Measurements from ENCODE around the gene SERTAD1. TPM values are rescaled to one million over a fixed set of nuclear protein-coding genes. Genes with fewer than 3 reads are reported as not detected.

SERTAD1 gene, protein sequence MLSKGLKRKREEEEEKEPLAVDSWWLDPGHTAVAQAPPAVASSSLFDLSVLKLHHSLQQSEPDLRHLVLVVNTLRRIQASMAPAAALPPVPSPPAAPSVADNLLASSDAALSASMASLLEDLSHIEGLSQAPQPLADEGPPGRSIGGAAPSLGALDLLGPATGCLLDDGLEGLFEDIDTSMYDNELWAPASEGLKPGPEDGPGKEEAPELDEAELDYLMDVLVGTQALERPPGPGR
- 22.6 to 39.9 TPM (median 30.9 TPM) in 5 replicates for total RNA-seq (2022; extraction: Qiagen RNA extraction)

DNA sequence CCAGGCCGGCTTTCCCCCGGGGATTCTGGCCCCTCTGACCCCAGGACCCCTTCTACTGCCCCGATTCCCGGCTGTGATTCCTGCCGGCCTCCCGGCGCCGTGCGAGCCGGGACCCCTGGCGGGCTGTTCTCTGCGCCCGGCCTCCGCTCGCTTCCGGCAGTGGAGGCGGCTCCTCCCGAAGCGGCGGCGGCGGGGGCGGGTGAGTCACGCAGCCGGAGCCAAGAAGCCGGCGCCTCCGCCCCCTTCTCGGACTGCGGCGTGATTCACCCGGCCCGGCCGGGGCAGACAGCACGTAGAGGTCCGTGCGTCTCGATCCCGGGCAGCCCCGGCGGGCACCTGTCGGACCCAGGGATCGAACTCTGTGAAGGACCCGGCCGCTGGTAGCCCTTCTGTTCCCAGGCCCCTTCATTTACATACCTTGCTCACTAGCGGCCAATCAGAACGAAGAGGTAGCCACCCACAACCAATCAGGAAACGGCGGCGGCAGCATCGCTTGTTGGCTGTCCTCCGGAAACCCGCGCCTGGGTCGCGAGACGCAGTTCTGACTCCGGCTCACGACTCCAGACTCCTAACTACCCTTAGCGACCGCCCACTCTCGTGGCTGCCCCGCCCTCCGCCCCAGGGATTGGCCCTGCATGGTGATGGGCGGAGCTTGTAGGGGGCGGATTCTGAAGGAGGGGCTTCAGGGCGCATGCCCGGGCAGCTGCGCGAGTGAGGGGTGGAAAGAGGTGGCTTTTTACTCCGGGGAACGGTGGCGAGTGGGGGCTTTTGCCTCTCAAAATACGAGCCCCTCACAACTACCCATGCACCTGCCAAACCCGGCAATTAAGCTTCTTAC is at the start of gene SERTAD1:
TSS of gene SERTAD1 (minus strand) at position 543 of the 838 bp plus-strand sequence. CDS start 2,446 bp downstream, outside the sequence.

GRCh38 chr19:40466985-40467734 is 41.4 kb upstream of the SERTAD1 start, which contains the start of gene SPTBN4:
Gene SPTBN4, plus strand, starts transcription at chr19:40467001. Its CDS starts 5,621 bp downstream, at chr19:40472622.

GRCh38 chr19:40465557-40466218 is 39.9 kb upstream of the SERTAD1 start, which contains the start of gene BLVRB:
Gene BLVRB, minus strand, starts transcription at chr19:40465745. Its CDS starts 57 bp downstream, at chr19:40465688.

DNA sequence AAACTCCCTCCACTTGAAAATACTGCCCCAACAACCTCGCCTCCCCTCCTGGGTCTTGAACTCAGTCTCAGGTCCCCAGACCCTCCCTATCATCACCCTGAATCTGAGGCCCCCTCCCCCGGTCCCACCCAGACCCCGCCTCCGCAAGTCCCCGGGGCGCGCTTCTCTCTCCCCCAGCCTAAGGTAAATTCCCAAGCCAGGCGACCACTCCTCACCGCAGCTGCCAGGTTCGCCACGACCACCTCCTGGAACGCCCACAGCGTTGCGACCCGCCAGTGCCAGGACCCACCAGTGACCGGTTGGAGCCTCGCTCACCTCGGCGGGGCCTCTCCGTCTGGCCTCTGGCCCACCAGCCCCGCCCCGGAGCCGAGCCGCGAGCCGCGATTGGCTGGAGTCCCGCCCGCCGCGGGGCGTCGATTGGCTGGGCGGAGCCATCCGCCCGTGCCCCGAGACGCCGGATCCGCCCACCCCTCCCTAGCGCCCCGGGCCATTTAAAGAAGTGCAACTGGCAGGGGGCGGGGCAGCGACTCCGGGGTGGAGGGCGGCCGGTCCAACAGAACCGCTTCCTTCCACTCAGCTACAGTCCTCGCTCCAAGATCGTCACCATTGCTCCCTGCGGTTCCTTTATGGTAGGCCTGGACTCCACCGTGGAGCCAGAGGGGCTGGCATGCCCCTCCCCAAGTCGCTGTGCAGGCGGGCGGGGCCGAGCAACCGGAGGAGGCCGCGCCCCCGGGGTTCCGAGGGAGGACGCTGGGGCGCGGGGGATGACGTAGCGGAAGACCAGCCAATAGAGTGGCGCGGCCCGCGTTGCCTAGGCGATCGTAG is 18.4 kb upstream of the SERTAD1 start, which contains the start of gene SERTAD3:
TSS of gene SERTAD3 (minus strand) at position 336 of the 825 bp plus-strand sequence. CDS start 2,255 bp downstream, outside the sequence.

GRCh38 chr19:40413291-40413845 is 12.4 kb downstream of the SERTAD1 start, which contains the start of gene PRX:
Gene PRX, minus strand, starts transcription at chr19:40413378. Its CDS starts 5,446 bp downstream, at chr19:40407932.

GRCh38 chr19:40390084-40390742 is 35.6 kb downstream of the SERTAD1 start, which contains the start of gene HIPK4:
Gene HIPK4, minus strand, starts transcription at chr19:40390181. Its CDS starts 279 bp downstream, at chr19:40389902.

Other genes with a start within 250 kb of the SERTAD1 start
- 14.0 to 16.4 TPM (median 14.8 TPM) in 5 replicates for gene MAP3K10, start 234.6 kb downstream of the SERTAD1 start, total RNA-seq (2022; extraction: Qiagen RNA extraction)
- gene TTC9B, start 207.6 kb downstream of the SERTAD1 start, total RNA-seq (2022; extraction: Qiagen RNA extraction), result 0.16 to 0.79 TPM (median 0.45 TPM) in 5 replicates
- gene CCNP, start 199.3 kb downstream of the SERTAD1 start, total RNA-seq (2022; extraction: Qiagen RNA extraction), result 0.16 to 0.32 TPM (median 0.29 TPM) in 4 of 5 replicates, not detected in the other
- gene AKT2, start 140.6 kb downstream of the SERTAD1 start, total RNA-seq (2022; extraction: Qiagen RNA extraction), result 146 to 181 TPM (median 173 TPM) in 5 replicates
- 27.3 to 32.5 TPM (median 29.2 TPM) in 5 replicates for gene C19orf47, start 77.6 kb downstream of the SERTAD1 start, total RNA-seq (2022; extraction: Qiagen RNA extraction)
- 241 to 289 TPM (median 258 TPM) in 5 replicates for gene PLD3, start 77.3 kb downstream of the SERTAD1 start, total RNA-seq (2022; extraction: Qiagen RNA extraction)
- 0.22 to 0.32 TPM (median 0.30 TPM) in 5 replicates for gene HIPK4, start 35.8 kb downstream of the SERTAD1 start, total RNA-seq (2022; extraction: Qiagen RNA extraction)
- 1.2 to 1.6 TPM (median 1.4 TPM) in 5 replicates for gene PRX, start 12.6 kb downstream of the SERTAD1 start, total RNA-seq (2022; extraction: Qiagen RNA extraction)
- gene SERTAD3, start 18.3 kb upstream of the SERTAD1 start, total RNA-seq (2022; extraction: Qiagen RNA extraction), result 38.2 to 45.6 TPM (median 44.2 TPM) in 5 replicates
- gene BLVRB, start 39.8 kb upstream of the SERTAD1 start, total RNA-seq (2022; extraction: Qiagen RNA extraction), result 239 to 357 TPM (median 312 TPM) in 5 replicates
- gene SPTBN4, start 41.0 kb upstream of the SERTAD1 start, total RNA-seq (2022; extraction: Qiagen RNA extraction), result 0.55 to 0.76 TPM (median 0.72 TPM) in 5 replicates
- gene SHKBP1, start 150.9 kb upstream of the SERTAD1 start, total RNA-seq (2022; extraction: Qiagen RNA extraction), result 101 to 139 TPM (median 131 TPM) in 5 replicates
- 39.9 to 57.0 TPM (median 49.9 TPM) in 5 replicates for gene LTBP4, start 175.4 kb upstream of the SERTAD1 start, total RNA-seq (2022; extraction: Qiagen RNA extraction)